ENCODE data around the gene COMMD6. TPM values are rescaled to one million over a fixed set of nuclear protein-coding genes. Genes with fewer than 3 reads are reported as not detected.

COMMD6 gene
- total and polyA plus RNA-seq, 2 experiments from 2014 or later, result 34.9 to 339 TPM

GRCh38 chr13:75511051-75511625, 26.5 kb downstream of the COMMD6 start:
- Histone ChIP-seq H3K4me1 (ENCODE audit: insufficient read depth) (no peaks in the 10 kb centered on the region), H3K4me2 (no peak overlapping the region), H3K4me3 (no peak overlapping the region), H4K20me1 (replicated peaks; ENCODE audit: insufficient read depth) (no peaks in the 10 kb centered on the region), H3K79me2 (replicated peaks; ENCODE audit: insufficient read depth) (no peaks in the 10 kb centered on the region), H3K27ac (ENCODE audit: low read depth) (no peak overlapping the region), H3K9me2 (ENCODE audit: insufficient read depth) (no peaks in the 10 kb centered on the region), H2AFZ (no peak overlapping the region), H3K36me3 (ENCODE audit: insufficient read depth) (no peaks in the 10 kb centered on the region), H3F3A (replicated peaks; ENCODE audit: low read depth) (no peaks in the 10 kb centered on the region), H3K27me3 (ENCODE audit: insufficient read depth) (no peaks in the 10 kb centered on the region)
- TF ChIP-seq, protein P1, sequence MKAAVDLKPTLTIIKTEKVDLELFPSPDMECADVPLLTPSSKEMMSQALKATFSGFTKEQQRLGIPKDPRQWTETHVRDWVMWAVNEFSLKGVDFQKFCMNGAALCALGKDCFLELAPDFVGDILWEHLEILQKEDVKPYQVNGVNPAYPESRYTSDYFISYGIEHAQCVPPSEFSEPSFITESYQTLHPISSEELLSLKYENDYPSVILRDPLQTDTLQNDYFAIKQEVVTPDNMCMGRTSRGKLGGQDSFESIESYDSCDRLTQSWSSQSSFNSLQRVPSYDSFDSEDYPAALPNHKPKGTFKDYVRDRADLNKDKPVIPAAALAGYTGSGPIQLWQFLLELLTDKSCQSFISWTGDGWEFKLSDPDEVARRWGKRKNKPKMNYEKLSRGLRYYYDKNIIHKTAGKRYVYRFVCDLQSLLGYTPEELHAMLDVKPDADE (IDR thresholded peaks at IDR 0.05), result no peak
- TF ChIP-seq STAT1 (IDR thresholded peaks at IDR 0.05; ENCODE audit: unreplicated experiment) (no peak), ZNF331 (CRISPR knock-in tag; IDR thresholded peaks at IDR 0.05; ENCODE audit: low read depth) (no peak), CREB1 (CRISPR knock-in tag; IDR thresholded peaks at IDR 0.05; ENCODE audit: low read depth) (no peak), EZH2phosphoT487 (IDR thresholded peaks at IDR 0.05; ENCODE audit: unreplicated experiment) (no peak), CTCF (conservative IDR thresholded peaks at IDR 0.05; ENCODE audit: low read depth in 2 of 2) (no peak), JUNB (IDR thresholded peaks at IDR 0.05; ENCODE audit: unreplicated experiment) (no peak), EZH2 (IDR thresholded peaks at IDR 0.05; ENCODE audit: low read depth, unreplicated experiment) (no peak), NANOG (IDR thresholded peaks at IDR 0.05; ENCODE audit: borderline replicate concordance) (no peak), ZNF114 (CRISPR knock-in tag; IDR thresholded peaks at IDR 0.05) (no peak), POLR2AphosphoS5 (IDR thresholded peaks at IDR 0.05; ENCODE audit: low read depth) (no peak)
- TF ChIP-seq, protein P2, sequence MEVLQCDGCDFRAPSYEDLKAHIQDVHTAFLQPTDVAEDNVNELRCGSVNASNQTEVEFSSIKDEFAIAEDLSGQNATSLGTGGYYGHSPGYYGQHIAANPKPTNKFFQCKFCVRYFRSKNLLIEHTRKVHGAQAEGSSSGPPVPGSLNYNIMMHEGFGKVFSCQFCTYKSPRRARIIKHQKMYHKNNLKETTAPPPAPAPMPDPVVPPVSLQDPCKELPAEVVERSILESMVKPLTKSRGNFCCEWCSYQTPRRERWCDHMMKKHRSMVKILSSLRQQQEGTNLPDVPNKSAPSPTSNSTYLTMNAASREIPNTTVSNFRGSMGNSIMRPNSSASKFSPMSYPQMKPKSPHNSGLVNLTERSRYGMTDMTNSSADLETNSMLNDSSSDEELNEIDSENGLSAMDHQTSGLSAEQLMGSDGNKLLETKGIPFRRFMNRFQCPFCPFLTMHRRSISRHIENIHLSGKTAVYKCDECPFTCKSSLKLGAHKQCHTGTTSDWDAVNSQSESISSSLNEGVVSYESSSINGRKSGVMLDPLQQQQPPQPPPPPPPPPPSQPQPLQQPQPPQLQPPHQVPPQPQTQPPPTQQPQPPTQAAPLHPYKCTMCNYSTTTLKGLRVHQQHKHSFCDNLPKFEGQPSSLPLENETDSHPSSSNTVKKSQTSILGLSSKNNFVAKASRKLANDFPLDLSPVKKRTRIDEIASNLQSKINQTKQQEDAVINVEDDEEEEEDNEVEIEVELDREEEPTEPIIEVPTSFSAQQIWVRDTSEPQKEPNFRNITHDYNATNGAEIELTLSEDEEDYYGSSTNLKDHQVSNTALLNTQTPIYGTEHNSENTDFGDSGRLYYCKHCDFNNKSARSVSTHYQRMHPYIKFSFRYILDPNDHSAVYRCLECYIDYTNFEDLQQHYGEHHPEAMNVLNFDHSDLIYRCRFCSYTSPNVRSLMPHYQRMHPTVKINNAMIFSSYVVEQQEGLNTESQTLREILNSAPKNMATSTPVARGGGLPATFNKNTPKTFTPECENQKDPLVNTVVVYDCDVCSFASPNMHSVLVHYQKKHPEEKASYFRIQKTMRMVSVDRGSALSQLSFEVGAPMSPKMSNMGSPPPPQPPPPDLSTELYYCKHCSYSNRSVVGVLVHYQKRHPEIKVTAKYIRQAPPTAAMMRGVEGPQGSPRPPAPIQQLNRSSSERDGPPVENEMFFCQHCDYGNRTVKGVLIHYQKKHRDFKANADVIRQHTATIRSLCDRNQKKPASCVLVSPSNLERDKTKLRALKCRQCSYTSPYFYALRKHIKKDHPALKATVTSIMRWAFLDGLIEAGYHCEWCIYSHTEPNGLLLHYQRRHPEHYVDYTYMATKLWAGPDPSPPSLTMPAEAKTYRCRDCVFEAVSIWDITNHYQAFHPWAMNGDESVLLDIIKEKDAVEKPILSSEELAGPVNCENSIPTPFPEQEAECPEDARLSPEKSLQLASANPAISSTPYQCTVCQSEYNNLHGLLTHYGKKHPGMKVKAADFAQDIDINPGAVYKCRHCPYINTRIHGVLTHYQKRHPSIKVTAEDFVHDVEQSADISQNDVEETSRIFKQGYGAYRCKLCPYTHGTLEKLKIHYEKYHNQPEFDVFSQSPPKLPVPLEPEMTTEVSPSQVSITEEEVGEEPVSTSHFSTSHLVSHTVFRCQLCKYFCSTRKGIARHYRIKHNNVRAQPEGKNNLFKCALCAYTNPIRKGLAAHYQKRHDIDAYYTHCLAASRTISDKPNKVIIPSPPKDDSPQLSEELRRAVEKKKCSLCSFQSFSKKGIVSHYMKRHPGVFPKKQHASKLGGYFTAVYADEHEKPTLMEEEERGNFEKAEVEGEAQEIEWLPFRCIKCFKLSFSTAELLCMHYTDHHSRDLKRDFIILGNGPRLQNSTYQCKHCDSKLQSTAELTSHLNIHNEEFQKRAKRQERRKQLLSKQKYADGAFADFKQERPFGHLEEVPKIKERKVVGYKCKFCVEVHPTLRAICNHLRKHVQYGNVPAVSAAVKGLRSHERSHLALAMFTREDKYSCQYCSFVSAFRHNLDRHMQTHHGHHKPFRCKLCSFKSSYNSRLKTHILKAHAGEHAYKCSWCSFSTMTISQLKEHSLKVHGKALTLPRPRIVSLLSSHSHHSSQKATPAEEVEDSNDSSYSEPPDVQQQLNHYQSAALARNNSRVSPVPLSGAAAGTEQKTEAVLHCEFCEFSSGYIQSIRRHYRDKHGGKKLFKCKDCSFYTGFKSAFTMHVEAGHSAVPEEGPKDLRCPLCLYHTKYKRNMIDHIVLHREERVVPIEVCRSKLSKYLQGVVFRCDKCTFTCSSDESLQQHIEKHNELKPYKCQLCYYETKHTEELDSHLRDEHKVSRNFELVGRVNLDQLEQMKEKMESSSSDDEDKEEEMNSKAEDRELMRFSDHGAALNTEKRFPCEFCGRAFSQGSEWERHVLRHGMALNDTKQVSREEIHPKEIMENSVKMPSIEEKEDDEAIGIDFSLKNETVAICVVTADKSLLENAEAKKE (CRISPR knock-in tag; IDR thresholded peaks at IDR 0.05), result no peak
- Mint-ChIP-seq H3K9me3 (no peaks in the 10 kb centered on the region), H3K4me3 (no peak overlapping the region), H3K27me3 (ENCODE audit: insufficient read depth, low read depth, poor library complexity) (no peaks in the 10 kb centered on the region), H3K27ac (no peak overlapping the region), H3K4me1 (no peaks in the 10 kb centered on the region), H3K36me3 (ENCODE audit: low read depth) (no peaks in the 10 kb centered on the region)
- no peak for DNase-seq (ENCODE audit: low spot score)
- no peak for ATAC-seq
